NCI-H1436 treated with DMSO at 0.1 percent for 48 hours (cell line): ENCODE measurements around the gene DEFB131B.
"Not testable (repeated sequence)": the region's sequence is repeated elsewhere in the genome, so short reads cannot be mapped to it uniquely, and the experiment has no call there.

Experiments used
- DNase-seq: peaks from one replicate; lab custom pipeline; 2025; lab: John Stamatoyannopoulos, UW

Gene DEFB131B

GRCh38 chr11:71911321-71911985, 33.2 kb downstream of the DEFB131B start:
- not testable (repeated sequence) for DNase-seq

GRCh38 chr11:71911986-71912340, 33.7 kb downstream of the DEFB131B start:
- DNase-seq: not testable (repeated sequence)

- DNase-seq: no peak
Measured at GRCh38 chr11:71913756-71914526, 35.7 kb downstream of the DEFB131B start.

- no peak for DNase-seq
Measured at GRCh38 chr11:71914617-71915189, 36.5 kb downstream of the DEFB131B start.

- no peak for DNase-seq
Measured at GRCh38 chr11:71917646-71918140, 39.4 kb downstream of the DEFB131B start.

GRCh38 chr11:71927820-71928736, 49.8 kb downstream of the DEFB131B start, which contains the start of gene XNDC1N:
XNDC1N (minus strand) TSS chr11:71928594; CDS start chr11:71923353, 5,241 bp downstream.
- peak; percentile 65 for DNase-seq

GRCh38 chr11:71928737-71929443, 50.6 kb downstream of the DEFB131B start, which contains the start of gene RNF121:
RNF121 (plus strand) TSS chr11:71929046; CDS start chr11:71929062, 16 bp downstream.
- DNase-seq: peak; percentile 76

- DNase-seq: no peak
Measured at GRCh38 chr11:71929491-71929890, 51.2 kb downstream of the DEFB131B start.

GRCh38 chr11:71930556-71931244, 52.4 kb downstream of the DEFB131B start:
- no peak for DNase-seq

GRCh38 chr11:71931245-71931602, 53.0 kb downstream of the DEFB131B start:
- DNase-seq: no peak

GRCh38 chr11:71933141-71933933, 55.1 kb downstream of the DEFB131B start:
- no peak for DNase-seq
